Naive B cell (primary cell): Measurements from ENCODE around the gene ETV3. TPM values are rescaled to one million over a fixed set of nuclear protein-coding genes. Genes with fewer than 3 reads are reported as not detected.

Experiments
- ATAC-seq, 2 donors: fragments of 150-1000 bp; cut with Tn5 transposase; 2 replicates each; pipeline ENCODE4 v1.10.0; 2021; ENCODE audit warnings: low read depth in 2 of 2, mild to moderate bottlenecking in 2 of 2, moderate library complexity in 2 of 2
- DNase-seq: peaks from one replicate; pipeline ENCODE4 v3.0.0; 2022
- H3K27ac Mint-ChIP-seq, 6 donors: one replicate each; pipeline ENCODE4 v1.8.0; 2020 to 2022; ENCODE audit warnings: mild to moderate bottlenecking in 6 of 6, mixed read lengths in 6 of 6, moderate library complexity in 5 of 6, inconsistent platforms in 2 of 6
- H3K27me3 Mint-ChIP-seq, 3 donors: one replicate each; pipeline ENCODE4 v1.8.0; 2021 to 2022; ENCODE audit warnings: mixed read lengths in 3 of 3, mild to moderate bottlenecking in 1 of 3
- H3K36me3 Mint-ChIP-seq, 2 donors: one replicate each; pipeline ENCODE4 v1.8.0; 2020 to 2022; ENCODE audit warnings: mixed read lengths in 2 of 2, inconsistent platforms in 1 of 2, mild to moderate bottlenecking in 1 of 2
- H3K4me1 Mint-ChIP-seq, 3 donors: one replicate each; pipeline ENCODE4 v1.8.0; 2020 to 2022; ENCODE audit warnings: mixed read lengths in 3 of 3, inconsistent platforms in 1 of 3, mild to moderate bottlenecking in 1 of 3, moderate library complexity in 1 of 3
- H3K4me3 Mint-ChIP-seq, 8 donors: one replicate each; pipeline ENCODE4 v1.8.0; 2020 to 2022; ENCODE audit warnings: mild to moderate bottlenecking in 8 of 8, mixed read lengths in 8 of 8, moderate library complexity in 8 of 8, inconsistent platforms in 2 of 8
- H3K9me3 Mint-ChIP-seq, 7 donors: one replicate each; pipeline ENCODE4 v1.8.0; 2020 to 2022; ENCODE audit warnings: mixed read lengths in 7 of 7, mild to moderate bottlenecking in 5 of 7, inconsistent platforms in 2 of 7, moderate library complexity in 1 of 7
- polyA plus RNA-seq, 6 donors: library from polyadenylated mRNA; unstranded; fragments of 300-500 nt; fragmentation: Illumina TruSeq; gene quantifications; one replicate each; pipeline ENCODE4 v1.2.3, GENCODE V29; 2021; ENCODE audit warnings: low read depth in 6 of 6

The ETV3 gene
- polyA plus RNA-seq, 6 donors from 2014 or later = 2.3 to 14.5 (median 12.3) TPM

DNA sequence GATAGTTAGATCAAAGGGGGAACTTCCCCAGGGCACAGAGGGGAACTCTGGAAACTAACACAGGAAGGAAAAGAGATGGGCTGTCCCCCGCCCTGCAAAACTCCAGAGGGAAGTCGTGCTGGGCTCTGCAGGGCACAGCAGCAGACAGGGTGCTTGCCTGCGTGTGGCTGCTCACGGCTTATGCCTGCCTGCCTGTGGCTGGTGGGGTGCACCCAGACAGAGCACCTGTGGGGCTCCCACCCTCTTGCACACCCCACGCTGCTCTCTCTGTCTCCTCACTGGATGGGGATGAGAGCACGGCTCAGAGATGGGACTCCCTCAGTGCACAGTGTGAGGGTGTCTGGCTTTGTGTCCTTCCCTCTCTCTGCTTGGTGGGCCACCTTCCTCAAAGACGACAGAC is 25.1 kb downstream of the ETV3 start:
- no peak overlapping the region for H3K27ac Mint-ChIP-seq
- peaks cover 20 to 47% (median 42%) of the 10 kb centered on the region in 3 donors for H3K27me3 Mint-ChIP-seq
- no peak overlapping the region for H3K4me3 Mint-ChIP-seq
- H3K36me3 Mint-ChIP-seq = no peaks in the 10 kb centered on the region
- H3K4me1 Mint-ChIP-seq = peaks cover 8 to 12% (median 10%) of the 10 kb centered on the region in 3 donors
- DNase-seq (no peak), ATAC-seq (no peak)
- H3K9me3 Mint-ChIP-seq = no peaks in the 10 kb centered on the region

DNA sequence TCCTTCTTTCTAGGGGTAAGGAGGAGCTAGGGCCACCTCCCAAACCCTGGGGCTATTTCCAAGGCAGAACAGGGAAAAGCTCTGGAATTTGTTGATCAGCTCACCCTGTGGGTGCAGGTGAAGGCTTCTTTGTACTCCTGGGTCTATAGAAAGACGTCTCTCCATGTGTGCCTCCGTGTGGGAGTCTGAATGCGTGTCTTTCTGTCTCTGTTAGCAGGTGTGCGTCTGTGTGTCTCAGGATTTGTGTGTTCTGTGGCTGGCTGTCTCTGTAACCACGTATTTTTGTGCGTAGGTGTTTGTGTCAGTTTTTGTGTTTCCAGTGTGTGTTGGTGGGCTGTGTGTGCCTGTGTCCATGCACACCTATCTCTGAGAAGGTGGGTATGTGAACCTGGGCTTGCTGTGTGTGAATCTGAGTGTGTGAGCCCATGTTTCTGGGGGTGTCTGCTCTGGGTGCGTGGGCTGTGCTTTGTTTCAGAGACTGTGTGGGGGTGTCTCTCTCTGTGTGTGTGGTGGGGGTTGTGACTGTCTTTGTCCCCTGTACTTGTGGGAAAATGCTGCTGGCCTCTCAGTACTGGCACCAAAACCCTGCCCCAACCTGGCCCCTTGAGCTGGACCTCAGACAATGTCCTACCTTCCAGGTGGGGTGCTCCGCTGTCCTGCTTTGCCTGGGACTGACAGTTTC is 25.9 kb downstream of the ETV3 start:
- H3K27me3 Mint-ChIP-seq = peaks cover 20 to 55% (median 50%) of the 10 kb centered on the region in 3 donors
- DNase-seq = no peak
- H3K27ac Mint-ChIP-seq = peak overlapping the region in 2 of 6 donors; percentile 1 to 5
- ATAC-seq = no peak
- H3K9me3 Mint-ChIP-seq = no peaks in the 10 kb centered on the region
- no peak overlapping the region for H3K4me3 Mint-ChIP-seq
- peaks cover under 1 to 4% (median 3%) of the 10 kb centered on the region in 3 donors for H3K4me1 Mint-ChIP-seq
- H3K36me3 Mint-ChIP-seq = no peaks in the 10 kb centered on the region

DNA sequence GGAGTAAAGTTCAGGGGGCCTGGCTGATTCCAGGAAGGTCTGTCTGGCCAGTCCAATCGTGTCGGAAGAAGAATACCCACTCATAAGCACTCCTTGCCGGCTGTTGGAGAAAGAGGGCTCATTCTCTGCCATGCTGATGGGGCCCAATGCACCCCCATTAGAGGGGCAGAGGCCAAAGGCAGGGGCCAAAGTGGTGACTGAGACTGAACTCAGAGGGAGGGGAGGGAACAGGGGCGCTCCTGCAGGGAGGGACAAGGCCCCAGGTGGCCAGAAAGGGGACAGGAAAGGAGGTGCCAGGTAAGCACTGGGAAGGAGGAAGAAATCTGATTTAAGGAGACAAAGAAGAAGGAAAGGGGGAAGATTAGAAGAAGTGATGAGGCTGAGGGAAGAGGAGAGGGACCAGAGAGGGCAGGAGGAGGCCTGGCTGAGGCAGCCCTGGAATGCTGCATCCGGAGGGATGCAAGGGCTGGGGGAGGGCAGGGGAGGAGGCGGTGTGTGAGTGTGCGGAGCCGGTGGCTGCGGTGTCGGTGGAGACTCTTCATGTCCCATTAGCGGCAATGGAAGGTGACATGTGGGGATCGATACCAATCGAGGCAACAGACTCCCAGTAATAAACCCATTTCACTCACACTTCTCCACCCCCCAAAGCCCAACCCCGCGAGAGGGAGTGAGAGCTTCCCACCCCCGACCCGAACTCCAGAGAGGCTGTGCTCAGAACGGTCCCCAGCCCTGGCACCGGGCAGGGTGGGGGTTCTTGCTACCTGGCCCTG is 26.6 kb downstream of the ETV3 start:
- H3K36me3 Mint-ChIP-seq = no peaks in the 10 kb centered on the region
- H3K4me3 Mint-ChIP-seq = no peak overlapping the region
- DNase-seq (no peak), ATAC-seq (no peak)
- H3K27ac Mint-ChIP-seq = peak overlapping the region in 1 of 6 donors; percentile 62
- peaks cover 0 to 5% (median 5%) of the 10 kb centered on the region in 3 donors for H3K4me1 Mint-ChIP-seq
- no peaks in the 10 kb centered on the region for H3K9me3 Mint-ChIP-seq
- H3K27me3 Mint-ChIP-seq = peaks cover 20 to 63% (median 58%) of the 10 kb centered on the region in 3 donors

DNA sequence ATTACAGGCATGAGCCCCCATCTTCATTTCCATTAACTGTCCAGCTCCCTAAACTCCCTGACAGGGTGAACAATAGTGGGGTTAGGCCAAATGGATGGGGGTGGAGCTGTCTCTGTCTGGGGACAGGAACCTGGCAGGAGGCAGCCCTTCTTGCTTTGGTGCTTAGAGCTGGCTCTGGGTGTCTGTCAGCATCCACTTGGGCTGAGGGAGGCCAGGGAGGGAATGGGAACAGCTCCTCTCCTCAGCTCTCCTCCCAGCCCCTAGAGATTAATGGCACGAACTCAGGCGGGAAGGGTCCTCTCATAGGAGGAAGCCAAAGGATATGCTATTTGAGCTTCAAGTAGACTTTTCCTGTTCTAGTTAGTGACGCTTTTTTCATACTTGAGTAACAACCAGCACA is 27.5 kb downstream of the ETV3 start:
- Mint-ChIP-seq H3K4me3 (no peak overlapping the region), H3K27ac (no peak overlapping the region), H3K4me1 (peaks cover 0 to 11% (median 11%) of the 10 kb centered on the region in 3 donors), H3K27me3 (peaks cover 20 to 72% (median 67%) of the 10 kb centered on the region in 3 donors), H3K9me3 (no peaks in the 10 kb centered on the region), H3K36me3 (no peaks in the 10 kb centered on the region)
- no peak for DNase-seq
- ATAC-seq = no peak

DNA sequence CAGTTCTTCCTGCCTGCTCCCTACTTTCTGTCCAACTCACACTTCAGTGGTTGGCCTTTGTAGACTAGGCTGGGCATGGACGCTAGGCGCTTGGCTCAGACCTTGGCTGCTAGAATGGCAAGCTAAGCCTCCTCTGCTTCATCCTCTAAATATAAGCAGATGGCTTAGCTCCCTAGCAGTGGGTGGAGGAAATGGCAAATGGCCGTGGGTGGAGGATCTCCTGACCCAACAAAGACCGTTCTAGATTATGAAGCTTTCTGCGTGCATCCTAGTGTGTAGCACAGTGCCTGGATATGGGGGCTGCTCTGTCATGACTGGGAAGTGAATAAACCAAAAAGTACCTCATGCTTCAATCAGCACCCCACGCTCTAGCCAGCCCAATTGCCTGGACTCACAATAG is 28.2 kb downstream of the ETV3 start:
- ATAC-seq = no peak
- peaks cover 20 to 75% (median 73%) of the 10 kb centered on the region in 3 donors for H3K27me3 Mint-ChIP-seq
- no peaks in the 10 kb centered on the region for H3K36me3 Mint-ChIP-seq
- no peaks in the 10 kb centered on the region for H3K9me3 Mint-ChIP-seq
- H3K27ac Mint-ChIP-seq = no peak overlapping the region
- H3K4me1 Mint-ChIP-seq = peaks cover 0 to 11% (median 11%) of the 10 kb centered on the region in 3 donors
- H3K4me3 Mint-ChIP-seq = no peak overlapping the region
- DNase-seq = no peak

DNA sequence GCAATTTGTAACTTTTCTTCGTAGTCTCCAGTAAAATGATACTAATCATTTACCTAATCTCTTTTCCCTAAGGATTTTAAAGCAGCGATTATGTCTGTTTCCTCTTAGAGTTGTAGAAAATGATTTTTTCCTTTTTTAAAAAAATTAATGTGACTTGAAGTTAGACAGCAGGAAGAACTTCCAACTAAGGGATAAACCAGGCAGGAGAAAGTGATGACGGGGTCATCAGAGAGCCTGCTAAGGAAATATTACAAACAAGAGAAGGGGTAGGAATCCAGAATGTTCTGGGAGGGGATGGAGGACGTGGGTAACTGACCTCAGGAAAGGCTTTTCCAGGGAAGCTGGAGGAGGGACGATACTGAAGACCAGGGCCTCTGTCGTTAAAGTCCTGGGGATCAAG is 29.7 kb downstream of the ETV3 start:
- no peaks in the 10 kb centered on the region for H3K36me3 Mint-ChIP-seq
- no peak for DNase-seq
- H3K27ac Mint-ChIP-seq = peak overlapping the region in 1 of 6 donors; percentile 73
- no peaks in the 10 kb centered on the region for H3K9me3 Mint-ChIP-seq
- no peak overlapping the region for H3K4me3 Mint-ChIP-seq
- no peak for ATAC-seq
- peaks cover 0 to 11% (median 11%) of the 10 kb centered on the region in 3 donors for H3K4me1 Mint-ChIP-seq
- peaks cover 30 to 83% (median 75%) of the 10 kb centered on the region in 3 donors for H3K27me3 Mint-ChIP-seq

DNA sequence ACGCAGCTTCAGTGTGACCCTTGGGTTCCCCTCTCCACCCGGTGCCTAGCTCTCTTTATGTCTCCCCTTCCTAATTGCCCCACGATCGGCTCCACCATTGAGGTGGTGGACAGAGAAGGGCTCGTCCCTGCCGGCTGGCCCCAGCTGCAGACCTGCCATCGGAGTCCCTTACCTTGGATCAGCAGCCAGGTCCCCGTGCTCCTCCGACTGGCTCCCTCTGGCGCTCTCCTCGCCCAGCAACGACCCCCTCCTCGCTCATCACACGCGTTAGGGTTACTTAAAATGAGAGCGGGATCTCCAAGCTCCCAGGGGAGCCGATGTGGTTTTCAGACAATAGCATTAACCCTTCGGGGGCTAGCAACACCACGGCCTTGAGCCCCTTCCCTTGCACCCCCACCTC is 30.5 kb downstream of the ETV3 start:
- Mint-ChIP-seq H3K4me3 (no peak overlapping the region), H3K27me3 (peaks cover 36 to 85% (median 70%) of the 10 kb centered on the region in 3 donors), H3K36me3 (no peaks in the 10 kb centered on the region), H3K9me3 (no peaks in the 10 kb centered on the region), H3K4me1 (peaks cover 0 to 11% (median 11%) of the 10 kb centered on the region in 3 donors), H3K27ac (no peak overlapping the region)
- ATAC-seq (no peak), DNase-seq (no peak)

DNA sequence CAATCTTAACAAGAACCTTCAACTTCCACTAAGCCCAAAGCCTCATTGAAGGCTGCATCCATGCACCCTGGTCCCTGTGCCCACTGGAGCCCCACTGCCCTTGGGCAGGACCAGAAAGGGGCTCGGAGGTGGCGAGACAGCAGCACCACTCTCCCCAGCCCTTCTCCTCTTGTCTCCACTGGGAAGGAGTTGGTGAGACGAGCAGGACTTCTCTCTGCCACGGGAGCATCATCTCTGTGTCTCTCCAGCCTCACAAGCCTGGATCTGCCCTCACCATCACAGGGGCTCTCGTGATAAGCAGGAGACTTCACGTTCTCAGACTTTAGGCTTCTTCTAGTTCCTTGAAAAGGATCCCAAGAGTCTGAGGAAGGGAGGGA is 31.4 kb downstream of the ETV3 start:
- H3K27ac Mint-ChIP-seq = peak overlapping the region in 1 of 6 donors; percentile 52
- H3K4me1 Mint-ChIP-seq = peaks cover 0 to 11% (median 11%) of the 10 kb centered on the region in 3 donors
- peak in 1 of 2 donors; percentile 9 for ATAC-seq
- no peak for DNase-seq
- no peak overlapping the region for H3K4me3 Mint-ChIP-seq
- peaks cover 36 to 82% (median 68%) of the 10 kb centered on the region in 3 donors for H3K27me3 Mint-ChIP-seq
- no peaks in the 10 kb centered on the region for H3K9me3 Mint-ChIP-seq
- H3K36me3 Mint-ChIP-seq = no peaks in the 10 kb centered on the region

DNA sequence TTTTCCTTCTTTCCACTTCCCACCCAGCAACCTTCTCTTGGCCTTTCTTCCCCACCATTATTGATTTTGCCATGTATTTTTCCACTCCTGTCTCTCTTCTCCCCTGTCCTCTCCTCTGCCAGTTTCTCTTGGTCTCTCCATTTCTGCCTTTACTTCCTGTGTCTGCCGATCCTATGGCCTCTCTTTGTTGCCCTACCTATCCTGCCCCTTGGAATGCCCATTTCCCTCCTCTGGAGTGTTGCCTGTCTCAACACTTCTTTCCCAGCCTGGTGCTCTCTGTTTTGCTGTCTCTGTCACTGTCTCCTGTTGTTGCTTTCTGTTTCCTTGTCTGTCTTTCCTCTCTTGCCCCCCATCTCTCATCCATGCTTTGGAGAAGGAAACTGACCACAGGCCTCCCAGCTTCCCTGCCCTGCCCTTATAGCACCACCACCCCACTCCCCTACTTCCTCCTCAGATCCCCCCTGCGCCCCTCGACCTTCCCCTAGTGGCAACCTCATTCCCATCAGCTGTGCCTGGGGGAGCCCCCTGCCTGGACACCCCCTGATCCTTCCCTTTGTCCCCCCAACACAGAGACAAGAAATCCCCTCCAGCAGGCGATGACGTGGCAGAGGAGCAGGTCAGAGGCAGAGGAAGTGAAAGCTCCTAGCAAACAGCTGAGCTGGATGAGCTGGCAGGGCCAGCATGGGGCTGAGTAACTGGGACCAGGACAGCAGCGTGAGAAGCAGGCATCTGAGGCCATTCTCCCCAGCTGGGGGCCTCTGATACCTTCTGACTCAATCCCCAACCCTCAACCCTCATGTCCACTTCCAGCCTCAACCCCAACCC is 32.0 kb downstream of the ETV3 start:
- H3K36me3 Mint-ChIP-seq = no peaks in the 10 kb centered on the region
- peak overlapping the region in 4 of 6 donors; percentile 1 to 74 (median 52) for H3K27ac Mint-ChIP-seq
- peak; percentile 77 to 85 for ATAC-seq
- DNase-seq = no peak
- H3K4me3 Mint-ChIP-seq = no peak overlapping the region
- H3K27me3 Mint-ChIP-seq = peaks cover 36 to 76% (median 62%) of the 10 kb centered on the region in 3 donors
- peaks cover 0 to 11% (median 11%) of the 10 kb centered on the region in 3 donors for H3K4me1 Mint-ChIP-seq
- H3K9me3 Mint-ChIP-seq = no peaks in the 10 kb centered on the region

DNA sequence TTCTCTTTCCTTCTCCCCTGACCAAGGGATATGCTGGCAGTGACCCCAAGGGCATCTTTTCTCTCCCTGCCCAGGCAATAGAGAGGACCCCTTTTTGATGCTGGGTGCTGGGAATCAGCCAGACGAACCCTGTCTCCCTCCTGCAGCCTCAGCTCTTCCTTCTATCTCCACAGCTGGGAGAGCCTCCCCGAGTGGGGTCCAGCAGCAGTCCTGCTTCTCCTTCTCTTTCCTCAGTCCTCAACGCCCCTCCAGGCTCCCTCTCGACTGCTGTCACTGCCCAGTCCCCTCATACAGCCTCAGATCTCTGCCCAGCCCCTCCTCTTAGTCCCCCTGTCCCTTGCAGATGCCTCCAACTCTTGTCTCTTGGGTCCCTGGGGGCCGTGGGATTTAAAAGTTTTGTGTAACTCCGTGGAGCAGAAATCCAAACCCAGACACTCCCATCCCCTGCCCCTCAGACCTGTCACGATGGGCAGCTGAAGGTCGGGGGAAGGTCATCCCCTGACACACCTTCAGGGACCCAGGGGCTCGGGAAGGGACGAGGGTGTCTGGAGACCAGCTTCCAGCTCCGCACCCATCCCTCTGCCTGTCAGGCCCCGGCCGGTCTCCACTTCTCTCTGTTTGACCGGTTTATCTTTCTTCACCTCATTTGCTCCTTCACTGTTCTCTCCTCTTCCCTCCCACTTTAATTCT is 32.8 kb downstream of the ETV3 start:
- Mint-ChIP-seq H3K4me1 (peaks cover 0 to 11% (median 11%) of the 10 kb centered on the region in 3 donors), H3K27me3 (peaks cover 32 to 79% (median 56%) of the 10 kb centered on the region in 3 donors), H3K36me3 (no peaks in the 10 kb centered on the region), H3K4me3 (no peak overlapping the region), H3K27ac (peak overlapping the region in 2 of 6 donors; percentile 1 to 54), H3K9me3 (no peaks in the 10 kb centered on the region)
- DNase-seq = no peak
- ATAC-seq = no peak

DNA sequence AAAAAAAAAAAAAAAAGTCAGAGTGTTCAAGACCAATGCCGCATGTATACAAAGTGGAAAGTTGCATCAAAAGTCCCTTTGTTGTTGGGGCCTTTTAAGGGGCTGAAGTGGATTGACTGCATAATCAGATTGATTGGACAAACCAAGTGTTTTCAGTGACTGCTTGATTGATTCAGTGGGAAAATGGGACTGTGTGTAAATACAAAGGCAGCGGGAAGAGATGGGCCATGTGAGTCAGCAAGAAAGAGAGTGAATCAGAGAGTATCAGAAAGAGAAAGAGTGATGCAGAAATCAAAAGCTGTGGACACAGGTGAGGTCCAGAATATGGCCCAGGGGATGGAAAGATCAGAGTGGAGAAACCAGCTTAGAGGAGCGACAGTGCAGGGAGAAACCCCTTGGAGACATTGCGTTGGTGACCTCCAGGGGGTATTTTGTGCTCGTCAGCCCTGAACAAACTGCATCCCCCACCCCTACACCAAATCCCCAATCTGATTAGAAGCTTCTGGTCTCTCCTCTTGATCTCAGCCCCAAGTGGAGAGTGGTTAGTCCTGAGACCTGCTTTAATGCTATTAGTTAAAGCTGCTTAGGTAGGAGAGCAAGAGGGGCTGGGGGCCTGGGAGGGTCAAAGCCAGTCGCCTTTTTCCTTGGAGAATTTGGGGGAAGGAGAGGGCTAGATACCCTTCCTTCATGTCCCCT is 33.4 kb downstream of the ETV3 start:
- peaks cover 0 to 11% (median 11%) of the 10 kb centered on the region in 3 donors for H3K4me1 Mint-ChIP-seq
- ATAC-seq (no peak), DNase-seq (no peak)
- H3K27me3 Mint-ChIP-seq = peaks cover 32 to 74% (median 52%) of the 10 kb centered on the region in 3 donors
- H3K4me3 Mint-ChIP-seq = no peak overlapping the region
- H3K36me3 Mint-ChIP-seq = no peaks in the 10 kb centered on the region
- peak overlapping the region in 1 of 6 donors; percentile 3 for H3K27ac Mint-ChIP-seq
- H3K9me3 Mint-ChIP-seq = no peaks in the 10 kb centered on the region

DNA sequence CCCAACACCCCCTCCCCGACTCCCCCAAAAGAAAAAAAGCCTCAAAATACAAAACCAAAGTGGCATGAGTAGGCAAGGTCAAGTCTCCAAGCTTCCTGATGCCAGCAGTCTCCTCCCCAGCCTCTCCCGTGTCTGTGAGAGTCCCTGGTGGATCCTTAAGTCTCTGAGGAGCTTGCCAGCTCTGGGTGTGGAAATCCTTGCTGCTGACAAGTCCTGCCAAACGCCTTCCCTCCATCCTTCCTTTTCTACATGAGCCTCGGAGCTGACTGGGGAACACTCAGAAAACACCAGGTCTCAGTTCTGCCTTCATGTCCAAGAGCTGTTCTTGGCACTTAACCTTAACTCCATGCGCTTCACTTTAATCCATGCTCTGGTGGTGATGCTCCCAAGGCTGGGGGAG is 34.9 kb downstream of the ETV3 start:
- Mint-ChIP-seq H3K4me1 (peaks cover 5 to 11% (median 11%) of the 10 kb centered on the region in 3 donors), H3K27ac (no peak overlapping the region), H3K27me3 (peaks cover 22 to 61% (median 37%) of the 10 kb centered on the region in 3 donors), H3K9me3 (no peaks in the 10 kb centered on the region), H3K4me3 (no peak overlapping the region), H3K36me3 (no peaks in the 10 kb centered on the region)
- DNase-seq = no peak
- no peak for ATAC-seq
